Mesodermal cell (in vitro differentiated cells): ENCODE results near the gene CYBA. TPM values are rescaled to one million over a fixed set of nuclear protein-coding genes. Genes with fewer than 3 reads are reported as not detected.

Source experiments
- H3K27ac ChIP-seq: 2 replicates; pipeline ENCODE4 v1.7.0; 2013; ENCODE audit warnings: mild to moderate bottlenecking, low read depth, low read length, moderate library complexity; ENCODE audit not compliant: severe bottlenecking
- H3K36me3 ChIP-seq: 2 replicates; pipeline ENCODE4 v1.7.1; 2013; ENCODE audit warnings: mild to moderate bottlenecking, low read length, moderate library complexity; ENCODE audit not compliant: control insufficient read depth, insufficient read depth
- H3K4me1 ChIP-seq: one replicate; pipeline ENCODE4 v1.7.1; 2013; ENCODE audit warnings: mild to moderate bottlenecking, low read length; ENCODE audit not compliant: insufficient read depth, control insufficient read depth, poor library complexity, severe bottlenecking
- H3K4me3 ChIP-seq: 2 replicates; pipeline ENCODE4 v1.7.0; 2013; ENCODE audit warnings: low read length, control low read depth, mild to moderate bottlenecking; ENCODE audit not compliant: insufficient read depth, poor library complexity, severe bottlenecking; ENCODE audit errors: extremely low read depth
- H3K9me3 ChIP-seq: 2 replicates; pipeline ENCODE4 v1.7.1; 2013; ENCODE audit warnings: mild to moderate bottlenecking, low read length, moderate library complexity; ENCODE audit not compliant: control insufficient read depth
- WGBS, 2 experiments: methylation state at CpG; one replicate each; pipeline ENCODE4 v1.1.5; 2013; ENCODE audit warnings: missing lambda C conversion rate in 2 of 2; ENCODE audit not compliant: insufficient coverage in 2 of 2; 5-methylcytosine and 5-hydroxymethylcytosine counted together
- polyA plus RNA-seq, 2 experiments: library from polyadenylated mRNA; stranded (reverse); fragments of 50-300 nt; gene quantifications; one replicate each; pipeline ENCODE4 v1.2.3, GENCODE V29; 2013

The CYBA gene
- 151 TPM for polyA plus RNA-seq (2013, experiment 1 of 2)
- 108 TPM for polyA plus RNA-seq (2013, experiment 2 of 2)

GRCh38 chr16:88650749-88651275, at the start of gene CYBA:
CYBA (minus strand) TSS chr16:88651053; CDS start chr16:88651013, 40 bp downstream.
- WGBS, 2 experiments = 0 to 3% methylated on average over 23 to 34 of the region's 41 CpGs
- peaks cover 49% of the 10 kb centered on the region for H3K36me3 ChIP-seq
- peaks cover 26% of the 10 kb centered on the region for H3K4me1 ChIP-seq
- H3K27ac ChIP-seq = peak within 1 kb of the TSS; percentile 60
- H3K4me3 ChIP-seq = peak within 1 kb of the TSS; percentile 63
- H3K9me3 ChIP-seq = no peaks in the 10 kb centered on the region

GRCh38 chr16:88700322-88700635, 49.4 kb upstream of the CYBA start:
- H3K36me3 ChIP-seq = peaks cover 56% of the 10 kb centered on the region
- no peak overlapping the region for H3K27ac ChIP-seq
- H3K4me1 ChIP-seq = peaks cover 37% of the 10 kb centered on the region
- H3K4me3 ChIP-seq = no peak overlapping the region
- 89 to 98% methylated on average over 13 to 14 of the region's 14 CpGs for WGBS, 2 experiments
- H3K9me3 ChIP-seq = no peaks in the 10 kb centered on the region

GRCh38 chr16:88699180-88699579, 48.3 kb upstream of the CYBA start:
- H3K4me1 ChIP-seq = peaks cover 29% of the 10 kb centered on the region
- no peak overlapping the region for H3K4me3 ChIP-seq
- peaks cover 56% of the 10 kb centered on the region for H3K36me3 ChIP-seq
- H3K27ac ChIP-seq = no peak overlapping the region
- WGBS, 2 experiments = 94 to 96% methylated on average over 13 to 16 of the region's 16 CpGs
- no peaks in the 10 kb centered on the region for H3K9me3 ChIP-seq

- H3K9me3 ChIP-seq = no peaks in the 10 kb centered on the region
- H3K36me3 ChIP-seq = peaks cover 56% of the 10 kb centered on the region
- 94 to 96% methylated on average over 17 to 25 of the region's 25 CpGs for WGBS, 2 experiments
- no peak overlapping the region for H3K4me3 ChIP-seq
- H3K27ac ChIP-seq = no peak overlapping the region
- peaks cover 23% of the 10 kb centered on the region for H3K4me1 ChIP-seq
Measured at GRCh38 chr16:88698646-88699045, 47.8 kb upstream of the CYBA start.

GRCh38 chr16:88697831-88698615, 47.2 kb upstream of the CYBA start:
- WGBS, 2 experiments = 92 to 94% methylated on average over 31 to 34 of the region's 37 CpGs

GRCh38 chr16:88697116-88697830, 46.4 kb upstream of the CYBA start:
- no peak overlapping the region for H3K27ac ChIP-seq
- H3K36me3 ChIP-seq = peaks cover 47% of the 10 kb centered on the region
- no peak overlapping the region for H3K4me3 ChIP-seq
- no peaks in the 10 kb centered on the region for H3K9me3 ChIP-seq
- WGBS, 2 experiments = 94 to 96% methylated on average over 40 of the region's 47 CpGs
- H3K4me1 ChIP-seq = peaks cover 18% of the 10 kb centered on the region

More at GRCh38 chr16:88697831-88698615, 47.2 kb upstream of the CYBA start:
- Histone ChIP-seq H3K36me3 (peaks cover 54% of the 10 kb centered on the region), H3K4me3 (no peak overlapping the region), H3K9me3 (no peaks in the 10 kb centered on the region), H3K4me1 (peaks cover 18% of the 10 kb centered on the region), H3K27ac (no peak overlapping the region)

- no peak overlapping the region for H3K27ac ChIP-seq
- WGBS, 2 experiments = 92 to 93% methylated on average over 9 to 11 of the region's 14 CpGs
- no peaks in the 10 kb centered on the region for H3K9me3 ChIP-seq
- no peak overlapping the region for H3K4me3 ChIP-seq
- H3K4me1 ChIP-seq = peaks cover 11% of the 10 kb centered on the region
- H3K36me3 ChIP-seq = peaks cover 45% of the 10 kb centered on the region
Measured at GRCh38 chr16:88696441-88696840, 45.6 kb upstream of the CYBA start.

- Histone ChIP-seq H3K27ac (no peak overlapping the region), H3K4me3 (no peak overlapping the region), H3K36me3 (peaks cover 43% of the 10 kb centered on the region), H3K9me3 (no peaks in the 10 kb centered on the region), H3K4me1 (peaks cover 4% of the 10 kb centered on the region)
- WGBS, 2 experiments = 94 to 100% methylated on average over 6 to 7 of the region's 7 CpGs
Measured at GRCh38 chr16:88695753-88696152, 44.9 kb upstream of the CYBA start.

- Histone ChIP-seq H3K4me1 (no peaks in the 10 kb centered on the region), H3K36me3 (peaks cover 39% of the 10 kb centered on the region), H3K27ac (no peak overlapping the region), H3K9me3 (no peaks in the 10 kb centered on the region), H3K4me3 (no peak overlapping the region)
- 94 to 96% methylated on average over 10 to 14 of the region's 15 CpGs for WGBS, 2 experiments
Measured at GRCh38 chr16:88695218-88695617, 44.4 kb upstream of the CYBA start.

- peaks cover 35% of the 10 kb centered on the region for H3K36me3 ChIP-seq
- no peak overlapping the region for H3K4me3 ChIP-seq
- 88 to 90% methylated on average over 29 to 33 of the region's 37 CpGs for WGBS, 2 experiments
- no peak overlapping the region for H3K27ac ChIP-seq
- no peaks in the 10 kb centered on the region for H3K9me3 ChIP-seq
- H3K4me1 ChIP-seq = no peaks in the 10 kb centered on the region
Measured at GRCh38 chr16:88694221-88695087, 43.6 kb upstream of the CYBA start.
